Gastroesophageal sphincter (tissue), 3 donors: ENCODE measurements around the gene PNMA5.
A peak's percentile ranks its signal among the peaks of the same experiment; 100 is the strongest.

Source experiments
- POLR2A ChIP-seq, 2 donors: fragments of 450-650 bp; IDR thresholded peaks; one replicate each; pipeline ENCODE4 v1.6.1; 2017; ENCODE audit warnings: antibody characterized with exemption in 2 of 2, mild to moderate bottlenecking in 2 of 2, moderate library complexity in 1 of 2
- POLR2AphosphoS5 ChIP-seq: sonication (generic); formaldehyde crosslinking; IDR thresholded peaks from one replicate; pipeline ENCODE4 v1.6.1; 2017; ENCODE audit warnings: antibody characterized with exemption
- TF ChIP-seq, protein P1 (sequence below), 4 experiments: fragments of 200-600 bp in 2 of 4; fragments of 450-650 bp in 2 of 4; sonication (generic) in 1 of 4; IDR thresholded peaks; one replicate each; pipeline ENCODE4 v1.5.1; 2017 to 2019; ENCODE audit warnings: antibody characterized with exemption in 4 of 4, mild to moderate bottlenecking in 2 of 4, moderate library complexity in 2 of 4

DNA sequence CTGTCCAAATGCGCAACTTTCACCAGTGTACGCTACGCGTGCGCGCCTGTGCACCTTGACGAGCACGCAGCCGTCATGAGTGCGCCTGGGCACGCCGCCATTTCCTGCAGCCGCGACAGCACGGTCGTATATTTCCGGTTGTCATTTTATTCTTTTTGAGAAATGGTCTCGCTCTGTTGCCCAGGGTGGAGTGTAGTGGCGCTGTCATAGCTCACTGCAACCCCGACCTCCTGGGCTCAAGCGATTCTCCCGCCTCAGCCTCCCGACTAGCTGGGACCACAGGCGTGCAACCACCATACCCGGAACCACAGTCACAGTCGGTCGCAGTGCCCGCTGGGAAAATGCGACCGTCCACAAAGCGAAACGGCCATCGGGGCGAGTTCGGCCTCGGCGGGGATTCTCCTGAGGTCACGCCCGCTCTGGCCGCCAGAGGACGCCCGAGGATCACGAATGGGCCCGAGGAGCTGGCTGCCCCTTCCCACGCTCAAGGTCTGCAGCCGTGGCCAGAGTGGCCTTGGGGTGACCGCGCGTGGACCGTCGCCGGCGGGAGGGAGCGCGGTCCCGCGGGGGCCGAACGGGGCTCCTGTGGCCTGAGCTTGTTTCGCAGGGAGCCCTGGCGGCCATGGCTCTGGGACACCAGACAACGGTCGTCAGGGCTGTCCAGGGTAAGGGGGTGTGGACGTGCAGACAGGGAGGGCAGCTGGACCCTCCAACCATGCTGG lies 38.6 kb upstream of the PNMA5 start:
- TF ChIP-seq, protein P1, sequence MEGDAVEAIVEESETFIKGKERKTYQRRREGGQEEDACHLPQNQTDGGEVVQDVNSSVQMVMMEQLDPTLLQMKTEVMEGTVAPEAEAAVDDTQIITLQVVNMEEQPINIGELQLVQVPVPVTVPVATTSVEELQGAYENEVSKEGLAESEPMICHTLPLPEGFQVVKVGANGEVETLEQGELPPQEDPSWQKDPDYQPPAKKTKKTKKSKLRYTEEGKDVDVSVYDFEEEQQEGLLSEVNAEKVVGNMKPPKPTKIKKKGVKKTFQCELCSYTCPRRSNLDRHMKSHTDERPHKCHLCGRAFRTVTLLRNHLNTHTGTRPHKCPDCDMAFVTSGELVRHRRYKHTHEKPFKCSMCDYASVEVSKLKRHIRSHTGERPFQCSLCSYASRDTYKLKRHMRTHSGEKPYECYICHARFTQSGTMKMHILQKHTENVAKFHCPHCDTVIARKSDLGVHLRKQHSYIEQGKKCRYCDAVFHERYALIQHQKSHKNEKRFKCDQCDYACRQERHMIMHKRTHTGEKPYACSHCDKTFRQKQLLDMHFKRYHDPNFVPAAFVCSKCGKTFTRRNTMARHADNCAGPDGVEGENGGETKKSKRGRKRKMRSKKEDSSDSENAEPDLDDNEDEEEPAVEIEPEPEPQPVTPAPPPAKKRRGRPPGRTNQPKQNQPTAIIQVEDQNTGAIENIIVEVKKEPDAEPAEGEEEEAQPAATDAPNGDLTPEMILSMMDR (IDR thresholded peaks at IDR 0.05), result peak; percentile 65 to 90 (median 86)
- no peak for TF ChIP-seq POLR2AphosphoS5
- no peak for TF ChIP-seq POLR2A (IDR thresholded peaks at IDR 0.05)
